Uterus (tissue), 4 donors: Measurements from ENCODE around the gene FBXO39. TPM values are rescaled to one million over a fixed set of nuclear protein-coding genes. Genes with fewer than 3 reads are reported as not detected.

Experiments used
- DNase-seq, 2 donors: peaks; one replicate each; pipeline ENCODE4 v3.0.0-alpha.2; 2019 to 2020
- H3K27ac ChIP-seq, 2 donors: fragments of 200-600 bp; sonication (generic); 1 replicate in 1 of 2; 2 replicates in 1 of 2; pipeline ENCODE4 v1.5.1; 2016 to 2018
- H3K27me3 ChIP-seq, 2 donors: fragments of 200-600 bp; sonication (generic); one replicate each; pipeline ENCODE4 v1.5.1; 2018 to 2019; ENCODE audit warnings: control low read depth in 1 of 2
- H3K36me3 ChIP-seq, 2 donors: fragments of 200-600 bp; sonication (generic); one replicate each; pipeline ENCODE4 v1.5.1; 2019; ENCODE audit warnings: control low read depth in 1 of 2
- H3K4me1 ChIP-seq, 2 donors: fragments of 200-600 bp; sonication (generic); one replicate each; pipeline ENCODE4 v1.5.1; 2018 to 2019; ENCODE audit warnings: control low read depth in 1 of 2
- H3K4me3 ChIP-seq, 2 donors: fragments of 200-600 bp; sonication (generic); 1 replicate in 1 of 2; 2 replicates in 1 of 2; pipeline ENCODE4 v1.5.1; 2018 to 2019; ENCODE audit warnings: mild to moderate bottlenecking in 1 of 2
- H3K9me3 ChIP-seq, 2 donors: fragments of 200-600 bp; sonication (generic); one replicate each; pipeline ENCODE4 v1.5.1; 2019; ENCODE audit warnings: control low read depth in 1 of 2
- CTCF ChIP-seq, 4 experiments: fragments of 200-600 bp in 2 of 4; fragments of 450-650 bp in 2 of 4; sonication (generic) in 2 of 4; IDR thresholded peaks; one replicate each; pipeline ENCODE4 v1.5.1; 2016 to 2019; ENCODE audit warnings: antibody characterized with exemption in 4 of 4, mild to moderate bottlenecking in 2 of 4, moderate library complexity in 1 of 4
- POLR2A ChIP-seq, 2 donors: fragments of 450-650 bp; IDR thresholded peaks; one replicate each; pipeline ENCODE4 v1.6.1; 2016; ENCODE audit warnings: antibody characterized with exemption in 2 of 2, mild to moderate bottlenecking in 1 of 2, moderate library complexity in 1 of 2
- intact Hi-C: fragments of 100-400 bp; cut with DNase I; formaldehyde crosslinking; loops from one replicate; pipeline ENCODE4 v1.15.1; 2023; ENCODE audit warnings: low total_unique reads
- small RNA-seq: library from RNA; depleted of rRNA; stranded (forward); fragments of <200 nt; gene quantifications from one replicate; pipeline ENCODE3, GENCODE V24; 2016
- total RNA-seq, 4 donors: library from RNA; depleted of rRNA in 3 of 4; stranded (reverse); fragments of >200 nt in 3 of 4; gene quantifications; one replicate each; pipeline versions ENCODE4 v1.1.0 to v1.2.4, GENCODE V29; 2014 to 2023
- donor health status: DM: yes; HTN: yes; CAD: no.

Gene FBXO39
- total RNA-seq, 4 donors from 2014 or later, result 0.76 to 4.7 (median 2.0) TPM; not detected in 1

- Histone ChIP-seq H3K4me3 (no peak within 1 kb of the TSS), H3K4me1 (no peaks in the 10 kb centered on the region), H3K36me3 (no peaks in the 10 kb centered on the region), H3K27ac (no peak within 1 kb of the TSS), H3K9me3 (no peaks in the 10 kb centered on the region), H3K27me3 (peaks cover 0 to 9% of the 10 kb centered on the region in 2 donors)
- TF ChIP-seq CTCF (IDR thresholded peaks at IDR 0.05) (no peak), POLR2A (IDR thresholded peaks at IDR 0.05) (no peak)
- intact Hi-C loops, result no loop called here
- DNase-seq, result peak; percentile 38 to 52
Observed at GRCh38 chr17:6831661-6832263, 55.7 kb downstream of the FBXO39 start, which contains the start of gene TEKT1. Gene TEKT1, minus strand, starts transcription at chr17:6831729. Its CDS starts 1,353 bp downstream, at chr17:6830376.

Small RNA genes within 50 kb of the gene (small RNA-seq; reads per million reads assigned to genes)
- gene AC004706.2, result not detected

Other genes with a start within 250 kb of the FBXO39 start
- 1 to 10 TPM in 3 of 4 donors, under 1 TPM in 1; 0.59 to 9.3 (median 6.1) TPM for gene PITPNM3, start 219.7 kb upstream of the FBXO39 start, total RNA-seq
- 10 to 100 TPM in 3 of 4 donors, 1 to 10 TPM in 1; 6.2 to 52.3 (median 28.8) TPM for gene KIAA0753, start 135.5 kb upstream of the FBXO39 start, total RNA-seq
- 100 to 1,000 TPM in 1 of 4 donors, 10 to 100 TPM in 2, 1 to 10 TPM in 1; 2.8 to 108 (median 51.5) TPM for gene TXNDC17, start 135.2 kb upstream of the FBXO39 start, total RNA-seq
- 10 to 100 TPM in 3 of 4 donors, 1 to 10 TPM in 1; 1.5 to 49.7 (median 15.7) TPM for gene MED31, start 124.6 kb upstream of the FBXO39 start, total RNA-seq
- gene C17orf100, start 124.5 kb upstream of the FBXO39 start, total RNA-seq, result 1 to 10 TPM in 3 of 4 donors, under 1 TPM in 1; 0.26 to 3.2 (median 1.3) TPM
- 1 to 10 TPM in 1 of 4 donors, under 1 TPM in 1, not detected in 2; 0.61 to 2.8 TPM for gene SLC13A5, start 62.8 kb upstream of the FBXO39 start, total RNA-seq
- 100 to 1,000 TPM in 1 of 4 donors, 10 to 100 TPM in 3; 16.5 to 139 (median 63.9) TPM for gene XAF1, start 20.2 kb upstream of the FBXO39 start, total RNA-seq
- gene TEKT1, start 55.5 kb downstream of the FBXO39 start, total RNA-seq, result 1 to 10 TPM in 1 of 4 donors, under 1 TPM in 1, not detected in 2; 0.12 to 2.4 TPM
- under 1 TPM in 2 of 4 donors, not detected in 2; 0.14 to 0.34 TPM for gene ALOX12, start 219.8 kb downstream of the FBXO39 start, total RNA-seq
- 100 to 1,000 TPM in 2 of 4 donors, 10 to 100 TPM in 2; 30.8 to 153 (median 101) TPM for gene RNASEK, start 236.4 kb downstream of the FBXO39 start, total RNA-seq
- gene BCL6B, start 246.8 kb downstream of the FBXO39 start, total RNA-seq, result 10 to 100 TPM in 3 of 4 donors, 1 to 10 TPM in 1; 9.7 to 32.8 (median 22.7) TPM